Spleen (tissue), 11 donors: Measurements from ENCODE around the gene FAM81B. TPM values are rescaled to one million over a fixed set of nuclear protein-coding genes. Genes with fewer than 3 reads are reported as not detected.
"Not testable (repeated sequence)": the region's sequence is repeated elsewhere in the genome, so short reads cannot be mapped to it uniquely, and the experiment has no call there.

Experiments used
- DNase-seq: peaks from one replicate; pipeline ENCODE4 v3.0.0-alpha.2; 2020
- H3K27ac ChIP-seq, 8 donors: fragments of 200-600 bp; sonication (generic) in 7 of 8; 1 replicate in 4 of 8; 2 replicates in 4 of 8; pipeline versions ENCODE4 v1.5.0 to v1.8.0; 2016 to 2021; ENCODE audit warnings: inconsistent platforms in 4 of 8, mild to moderate bottlenecking in 4 of 8, moderate library complexity in 1 of 8
- H3K27me3 ChIP-seq, 7 donors: fragments of 200-600 bp; sonication (generic) in 6 of 7; replicated peaks in 1 of 7; 1 replicate in 4 of 7; 2 replicates in 3 of 7; pipeline versions ENCODE4 v1.5.0 to v1.8.0; 2016 to 2021; ENCODE audit warnings: inconsistent platforms in 3 of 7, mild to moderate bottlenecking in 1 of 7
- H3K36me3 ChIP-seq, 6 donors: fragments of 200-600 bp; sonication (generic) in 5 of 6; 1 replicate in 4 of 6; 2 replicates in 2 of 6; pipeline versions ENCODE4 v1.5.0 to v1.8.0; 2016 to 2021; ENCODE audit warnings: inconsistent platforms in 2 of 6
- H3K4me1 ChIP-seq, 6 donors: fragments of 200-600 bp; sonication (generic) in 5 of 6; 1 replicate in 3 of 6; 2 replicates in 3 of 6; pipeline versions ENCODE4 v1.5.0 to v1.8.0; 2016 to 2021; ENCODE audit warnings: inconsistent platforms in 3 of 6
- H3K4me3 ChIP-seq, 8 donors: fragments of 200-600 bp; sonication (generic) in 7 of 8; 1 replicate in 4 of 8; 2 replicates in 4 of 8; pipeline versions ENCODE4 v1.5.0 to v1.8.0; 2016 to 2021; ENCODE audit warnings: inconsistent platforms in 4 of 8, mild to moderate bottlenecking in 4 of 8, moderate library complexity in 2 of 8
- H3K9me3 ChIP-seq, 8 donors: fragments of 200-600 bp; sonication (generic) in 7 of 8; 1 replicate in 4 of 8; 2 replicates in 4 of 8; pipeline versions ENCODE4 v1.5.0 to v1.8.0; 2016 to 2021; ENCODE audit warnings: inconsistent platforms in 4 of 8
- CTCF ChIP-seq, 11 experiments: fragments of 200-600 bp in 7 of 11; fragments of 450-650 bp in 4 of 11; sonication (generic) in 4 of 11; IDR thresholded peaks in 8 of 11; conservative IDR thresholded peaks in 3 of 11; 1 replicate in 7 of 11; 2 replicates in 4 of 11; pipeline versions ENCODE4 v1.4.0 to v1.8.0; 2016 to 2021; ENCODE audit warnings: antibody characterized with exemption in 11 of 11, inconsistent platforms in 4 of 11, mild to moderate bottlenecking in 1 of 11
- POLR2A ChIP-seq, 3 donors: fragments of 450-650 bp; IDR thresholded peaks; one replicate each; pipeline ENCODE4 v1.5.1; 2017; ENCODE audit warnings: antibody characterized with exemption in 3 of 3, mild to moderate bottlenecking in 1 of 3
- POLR2AphosphoS5 ChIP-seq, 3 donors: sonication (generic); formaldehyde crosslinking; IDR thresholded peaks; one replicate each; pipeline ENCODE4 v1.5.1; 2017; ENCODE audit warnings: antibody characterized with exemption in 3 of 3
- WGBS, 5 donors: extraction: QIAGEN DNeasy Blood & Tissue Kit in 3 of 5; methylation state at CpG; one replicate each; pipeline versions ENCODE4 v1.1.5 to v1.1.7; 2013 to 2018; 5-methylcytosine and 5-hydroxymethylcytosine counted together
- intact Hi-C: fragments of 100-400 bp; cut with DNase I; formaldehyde crosslinking; loops from one replicate; pipeline ENCODE4 v1.15.0; 2023; ENCODE audit warnings: low total_unique reads
- polyA plus RNA-seq, 3 donors: library from polyadenylated mRNA; stranded (reverse); fragments of 200-250 nt; gene quantifications; one replicate each; pipeline ENCODE4 v1.2.1, GENCODE V29; 2013
- total RNA-seq, 7 donors: library from RNA; depleted of rRNA in 3 of 7; stranded (reverse); fragments of >200 nt in 3 of 7; fragmentation: NEBNext Ultra II Directional in 4 of 7; extraction: Animal tissue kit (Norgen Biotek cat#: 25700) in 4 of 7; gene quantifications; one replicate each; pipeline versions ENCODE4 v1.1.0 to v1.2.1, GENCODE V29; 2016 to 2021
- donor health status: healthy with polysubstance abuse.
- donor health status: DM: no; HTN: no; CAD: no; lungs with moderate emphysema.
- donor health status: DM: no; HTN: no; CAD: no.
- donor health status: Bipolar disorder and iron deficiency.
- donor health status: healthy.
- donor health status: DM: no; HTN: no; CAD: no.
- donor health status: DM: yes; HTN: yes; CAD: no.

FAM81B gene
- total and polyA plus RNA-seq, 10 donors, result 0.13 to 0.61 TPM; not detected in 8

- Histone ChIP-seq H3K36me3 (no peaks in the 10 kb centered on the region), H3K4me3 (no peak overlapping the region), H3K27ac (no peak overlapping the region), H3K9me3 (peaks cover 0 to 7% (median 4%) of the 10 kb centered on the region in 8 donors), H3K4me1 (no peaks in the 10 kb centered on the region), H3K27me3 (no peaks in the 10 kb centered on the region)
- TF ChIP-seq CTCF (IDR thresholded peaks at IDR 0.05 in 8 of 11, conservative IDR thresholded peaks at IDR 0.05 in 3 of 11), result no peak
- TF ChIP-seq POLR2AphosphoS5 (IDR thresholded peaks at IDR 0.05), result no peak
- no peak for TF ChIP-seq POLR2A (IDR thresholded peaks at IDR 0.05)
- intact Hi-C loops, result no loop called here
- WGBS, 5 donors, result 64 to 86% (median 71%) methylated on average over 3 of the region's 3 CpGs
- DNase-seq, result no peak
These were observed 38.5 kb upstream of the FAM81B start for GRCh38 chr5:95352691-95353090.

- Histone ChIP-seq H3K27me3 (no peaks in the 10 kb centered on the region), H3K4me3 (no peak overlapping the region), H3K36me3 (no peaks in the 10 kb centered on the region), H3K27ac (peak overlapping the region in 2 of 8 donors; percentile 11 to 31), H3K9me3 (peaks cover 0 to 6% (median 0%) of the 10 kb centered on the region in 8 donors), H3K4me1 (peaks cover 0 to 6% (median 0%) of the 10 kb centered on the region in 6 donors)
- 57 to 69% (median 61%) methylated on average over 2 of the region's 2 CpGs for WGBS, 5 donors
- DNase-seq, result no peak
- TF ChIP-seq POLR2AphosphoS5 (IDR thresholded peaks at IDR 0.05) (no peak), CTCF (IDR thresholded peaks at IDR 0.05 in 8 of 11, conservative IDR thresholded peaks at IDR 0.05 in 3 of 11) (no peak), POLR2A (IDR thresholded peaks at IDR 0.05) (no peak)
- intact Hi-C loops, result no loop called here
These were observed 32.8 kb upstream of the FAM81B start for GRCh38 chr5:95358320-95358719.

GRCh38 chr5:95358848-95359247, 32.3 kb upstream of the FAM81B start:
- no peak for DNase-seq
- 25 to 35% (median 31%) methylated on average over 2 of the region's 2 CpGs for WGBS, 5 donors
- H3K27me3 ChIP-seq, result no peaks in the 10 kb centered on the region
- H3K27ac ChIP-seq, result peak overlapping the region in 2 of 8 donors; percentile 11 to 31
- H3K9me3 ChIP-seq, result peaks cover 0 to 12% (median 4%) of the 10 kb centered on the region in 8 donors
- intact Hi-C loops, result no loop called here
- no peak for TF ChIP-seq POLR2A (IDR thresholded peaks at IDR 0.05)
- TF ChIP-seq POLR2AphosphoS5 (IDR thresholded peaks at IDR 0.05), result no peak
- TF ChIP-seq CTCF (IDR thresholded peaks at IDR 0.05 in 8 of 11, conservative IDR thresholded peaks at IDR 0.05 in 3 of 11), result no peak
- H3K4me3 ChIP-seq, result no peak overlapping the region
- peaks cover 0 to 6% (median 0%) of the 10 kb centered on the region in 6 donors for H3K4me1 ChIP-seq
- H3K36me3 ChIP-seq, result no peaks in the 10 kb centered on the region

GRCh38 chr5:95360667-95361066, 30.5 kb upstream of the FAM81B start:
- H3K4me1 ChIP-seq, H3K36me3 ChIP-seq, H3K27me3 ChIP-seq, intact Hi-C loops, DNase-seq, H3K4me3 ChIP-seq, H3K27ac ChIP-seq: not testable (repeated sequence)
- peaks cover 0 to 25% (median 14%) of the 10 kb centered on the region in 8 donors for H3K9me3 ChIP-seq
- 79 to 98% (median 92%) methylated on average over 2 of the region's 2 CpGs for WGBS, 5 donors
